Body of pancreas (tissue), 4 donors: ENCODE measurements around the gene MAEA.
A peak's percentile ranks its signal among the peaks of the same experiment; 100 is the strongest.

Source experiments
- CTCF ChIP-seq, 7 experiments: fragments of 450-650 bp in 4 of 7; fragments of 200-600 bp in 3 of 7; sonication (generic) in 3 of 7; IDR thresholded peaks; one replicate each; pipeline ENCODE4 v1.5.1; 2016 to 2019; ENCODE audit warnings: antibody characterized with exemption in 7 of 7
- POLR2A ChIP-seq, 3 donors: fragments of 450-650 bp; IDR thresholded peaks; one replicate each; pipeline ENCODE4 v1.6.1; 2016; ENCODE audit warnings: antibody characterized with exemption in 3 of 3, mild to moderate bottlenecking in 2 of 3

GRCh38 chr4:1356181-1356998 lies 66.7 kb downstream of the MAEA start:
- peak; percentile 62 to 79 (median 68) for TF ChIP-seq CTCF (IDR thresholded peaks at IDR 0.05)
- TF ChIP-seq POLR2A (IDR thresholded peaks at IDR 0.05), result no peak
